Fibroblast of skin of right quadriceps (primary cell): ENCODE measurements around the gene KCNJ12.
"Not testable (repeated sequence)": the region's sequence is repeated elsewhere in the genome, so short reads cannot be mapped to it uniquely, and the experiment has no call there.

ENCODE experiments used
- DNase-seq: peaks from one replicate; pipeline ENCODE4 v3.0.0-alpha.2; 2013

The KCNJ12 gene

GRCh38 chr17:21456449-21456848 lies 80.3 kb downstream of the KCNJ12 start:
- DNase-seq = not testable (repeated sequence)

- DNase-seq = peak; percentile 87
Observed at GRCh38 chr17:21457051-21458026, 81.2 kb downstream of the KCNJ12 start.

GRCh38 chr17:21458054-21458453 lies 81.9 kb downstream of the KCNJ12 start:
- DNase-seq = no peak

- no peak for DNase-seq
Observed at GRCh38 chr17:21459536-21459935, 83.4 kb downstream of the KCNJ12 start.

- DNase-seq = no peak
Observed at GRCh38 chr17:21460358-21460757, 84.2 kb downstream of the KCNJ12 start.

- DNase-seq = no peak
Observed at GRCh38 chr17:21462237-21462636, 86.1 kb downstream of the KCNJ12 start.

GRCh38 chr17:21463204-21463661 lies 87.1 kb downstream of the KCNJ12 start:
- DNase-seq = no peak

GRCh38 chr17:21463779-21464407 lies 87.7 kb downstream of the KCNJ12 start:
- no peak for DNase-seq

- DNase-seq = no peak
Observed at GRCh38 chr17:21464611-21465021, 88.5 kb downstream of the KCNJ12 start.

- no peak for DNase-seq
Observed at GRCh38 chr17:21466550-21466949, 90.4 kb downstream of the KCNJ12 start.

GRCh38 chr17:21467196-21467595 lies 91.0 kb downstream of the KCNJ12 start:
- no peak for DNase-seq

- no peak for DNase-seq
Observed at GRCh38 chr17:21467739-21468490, 91.8 kb downstream of the KCNJ12 start.
